NT2/D1 (cell line): Measurements from ENCODE around the gene OR12D2.
"Not testable (repeated sequence)": the region's sequence is repeated elsewhere in the genome, so short reads cannot be mapped to it uniquely, and the experiment has no call there.

Experiments
- DNase-seq: peaks from one replicate; pipeline ENCODE4 v3.0.0-alpha.2; 2011; ENCODE audit warnings: low read depth, low spot score
- H3K27me3 ChIP-seq: 2 replicates; pipeline ENCODE4 v1.6.0; 2011; ENCODE audit warnings: mild to moderate bottlenecking; ENCODE audit not compliant: insufficient read length, insufficient read depth
- H3K36me3 ChIP-seq: 2 replicates; pipeline ENCODE4 v1.6.1; 2011; ENCODE audit warnings: mild to moderate bottlenecking, low read length, mixed read lengths; ENCODE audit not compliant: insufficient read depth, insufficient read length
- H3K4me1 ChIP-seq: 2 replicates; pipeline ENCODE4 v1.5.1; 2011; ENCODE audit not compliant: insufficient read depth, insufficient read length
- H3K4me3 ChIP-seq: 2 replicates; pipeline ENCODE4 v1.5.1; 2011; ENCODE audit warnings: low read depth; ENCODE audit not compliant: insufficient read length
- H3K9ac ChIP-seq: 2 replicates; pipeline ENCODE4 v1.6.0; 2011; ENCODE audit warnings: low read depth; ENCODE audit not compliant: insufficient read length
- H3K9me3 ChIP-seq: 2 replicates; pipeline ENCODE4 v1.5.1; 2011; ENCODE audit warnings: mild to moderate bottlenecking, low read length; ENCODE audit not compliant: insufficient read depth
- SUZ12 ChIP-seq: IDR thresholded peaks from 2 replicates; pipeline ENCODE4 v1.6.1; 2011; ENCODE audit not compliant: insufficient read length, insufficient read depth; ENCODE audit errors: extremely low read depth
- YY1 ChIP-seq: IDR thresholded peaks from 2 replicates; pipeline ENCODE4 v1.6.1; 2011; ENCODE audit not compliant: insufficient read length, insufficient read depth
- ZNF274 ChIP-seq: IDR thresholded peaks from 2 replicates; pipeline ENCODE4 v1.6.1; 2011; ENCODE audit warnings: mild to moderate bottlenecking, low read depth, low read length

The OR12D2 gene, protein sequence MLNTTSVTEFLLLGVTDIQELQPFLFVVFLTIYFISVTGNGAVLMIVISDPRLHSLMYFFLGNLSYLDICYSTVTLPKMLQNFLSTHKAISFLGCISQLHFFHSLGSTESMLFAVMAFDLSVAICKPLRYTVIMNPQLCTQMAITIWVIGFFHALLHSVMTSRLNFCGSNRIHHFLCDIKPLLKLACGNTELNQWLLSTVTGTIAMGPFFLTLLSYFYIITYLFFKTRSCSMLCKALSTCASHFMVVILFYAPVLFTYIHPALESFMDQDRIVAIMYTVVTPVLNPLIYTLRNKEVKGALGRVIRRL

DNA sequence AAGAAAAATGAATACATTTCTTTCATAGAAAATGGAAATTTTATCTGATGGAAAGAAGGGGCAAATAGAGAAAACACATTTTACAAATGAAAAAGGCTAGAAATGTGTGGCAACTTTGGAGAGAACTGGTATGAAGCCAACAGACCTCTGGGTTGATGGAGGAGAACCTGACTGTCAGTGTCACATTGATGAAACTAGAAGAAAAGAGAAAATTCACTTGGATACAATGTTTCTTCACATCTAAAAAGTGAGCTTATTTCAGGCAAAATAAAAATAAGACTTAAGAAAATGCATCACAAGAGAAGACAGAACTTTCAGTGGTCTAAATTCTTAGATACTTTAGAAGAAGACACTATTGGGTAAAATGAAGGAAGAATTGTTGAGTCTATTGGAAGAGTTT is at the start of gene OR12D2:
Gene OR12D2, plus strand, starts transcription at position 301 of the 400 bp plus-strand sequence. CDS start 1,069 bp downstream, outside the sequence.
- DNase-seq = no peak
- Histone ChIP-seq H3K9me3 (no peaks in the 10 kb centered on the region), H3K4me3 (no peak within 1 kb of the TSS), H3K27me3 (no peaks in the 10 kb centered on the region), H3K4me1 (no peaks in the 10 kb centered on the region), H3K9ac (no peak within 1 kb of the TSS), H3K36me3 (no peaks in the 10 kb centered on the region)
- no peak for TF ChIP-seq YY1
- TF ChIP-seq SUZ12 = no peak
- TF ChIP-seq ZNF274 = no peak

DNA sequence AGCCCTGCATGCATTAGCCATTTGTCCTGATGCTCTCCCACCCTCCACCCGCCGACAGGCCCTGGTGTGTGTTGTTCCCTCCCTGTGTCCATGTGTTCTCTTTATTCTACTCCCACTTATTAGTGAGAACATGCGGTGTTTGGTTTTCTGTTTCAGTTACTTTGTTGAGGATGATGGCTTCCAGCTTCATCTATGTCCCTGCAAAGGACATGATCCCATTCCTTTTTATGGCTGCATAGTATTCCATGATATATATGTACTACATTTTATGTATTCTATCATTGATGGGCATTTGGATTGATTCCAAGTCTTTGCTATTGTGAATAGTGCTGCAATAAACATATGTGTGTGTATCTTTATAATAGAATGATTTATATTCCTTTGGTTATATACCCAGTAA is 46.1 kb upstream of the OR12D2 start:
- H3K9me3 ChIP-seq, DNase-seq, H3K9ac ChIP-seq, H3K4me1 ChIP-seq, H3K27me3 ChIP-seq, H3K4me3 ChIP-seq, H3K36me3 ChIP-seq: not testable (repeated sequence)

- no peaks in the 10 kb centered on the region for H3K9me3 ChIP-seq
Measured at GRCh38 chr6:29354980-29355379, 40.5 kb upstream of the OR12D2 start.

GRCh38 chr6:29355603-29356002 is 39.8 kb upstream of the OR12D2 start:
- Histone ChIP-seq H3K9ac (no peak overlapping the region), H3K4me1 (no peaks in the 10 kb centered on the region), H3K4me3 (no peak overlapping the region), H3K9me3 (no peaks in the 10 kb centered on the region), H3K36me3 (no peaks in the 10 kb centered on the region), H3K27me3 (no peaks in the 10 kb centered on the region)
- DNase-seq = no peak
- no peak for TF ChIP-seq YY1
- TF ChIP-seq ZNF274 = no peak
- no peak for TF ChIP-seq SUZ12

More at GRCh38 chr6:29354980-29355379, 40.5 kb upstream of the OR12D2 start:
- TF ChIP-seq SUZ12 = no peak
- no peak for TF ChIP-seq YY1
- no peak for TF ChIP-seq ZNF274
- no peaks in the 10 kb centered on the region for H3K36me3 ChIP-seq
- H3K4me3 ChIP-seq = no peak overlapping the region
- no peak for DNase-seq
- H3K27me3 ChIP-seq = no peaks in the 10 kb centered on the region
- H3K9ac ChIP-seq = no peak overlapping the region
- H3K4me1 ChIP-seq = no peaks in the 10 kb centered on the region

DNA sequence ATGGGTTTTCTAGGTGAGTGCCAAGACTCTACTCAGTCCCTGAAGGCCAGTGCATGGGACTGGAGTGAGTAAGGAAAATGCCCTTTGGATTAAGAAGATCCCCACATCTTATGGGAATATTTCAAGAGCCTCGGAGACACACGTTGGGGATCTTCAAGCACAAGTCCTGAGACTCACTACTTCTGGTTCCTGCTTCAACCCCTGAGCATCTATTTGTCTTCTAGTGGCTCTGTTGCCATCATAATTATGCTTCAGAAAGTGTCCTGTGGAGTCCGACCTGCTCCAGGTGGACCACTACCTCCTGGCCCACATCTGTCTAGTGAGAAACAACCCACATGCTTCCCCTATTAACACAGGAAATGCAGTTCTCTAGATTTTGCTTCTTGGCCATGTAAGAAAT is 26.7 kb upstream of the OR12D2 start, which contains the start of gene OR5V1:
Gene OR5V1, minus strand, starts transcription at position 101 of the 400 bp plus-strand sequence. CDS start 12,670 bp downstream, outside the sequence.
- Histone ChIP-seq H3K36me3 (no peaks in the 10 kb centered on the region), H3K27me3 (no peaks in the 10 kb centered on the region), H3K9ac (no peak within 1 kb of the TSS), H3K4me1 (no peaks in the 10 kb centered on the region), H3K9me3 (no peaks in the 10 kb centered on the region), H3K4me3 (no peak within 1 kb of the TSS)
- TF ChIP-seq YY1 = no peak
- TF ChIP-seq ZNF274 = no peak
- no peak for TF ChIP-seq SUZ12
- no peak for DNase-seq

DNA sequence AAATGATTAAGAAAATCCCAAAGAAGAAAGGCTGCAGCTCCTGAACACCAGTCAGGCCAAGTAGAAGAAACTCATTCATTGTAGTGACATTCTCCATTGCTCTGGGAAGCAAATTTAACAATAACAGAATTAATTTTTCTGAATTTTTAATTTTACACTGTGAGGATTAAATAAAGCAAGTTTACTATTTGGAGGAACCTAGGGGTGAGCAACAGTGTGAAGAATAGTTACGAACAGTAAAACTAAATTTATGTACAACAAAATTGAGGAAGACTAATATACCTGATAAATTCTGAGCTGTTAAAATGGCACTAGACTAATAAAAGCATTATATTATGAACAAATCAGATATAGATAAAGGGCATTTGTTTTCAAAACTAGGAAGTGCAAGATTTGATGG is 20.2 kb upstream of the OR12D2 start, which contains the start of gene OR12D3:
Gene OR12D3, minus strand, starts transcription at position 101 of the 400 bp plus-strand sequence. Its CDS starts 4 bp downstream, at position 97.
- Histone ChIP-seq H3K9ac (no peak within 1 kb of the TSS), H3K9me3 (no peaks in the 10 kb centered on the region), H3K4me3 (no peak within 1 kb of the TSS), H3K36me3 (no peaks in the 10 kb centered on the region), H3K27me3 (no peaks in the 10 kb centered on the region), H3K4me1 (no peaks in the 10 kb centered on the region)
- no peak for DNase-seq
- TF ChIP-seq SUZ12 = no peak
- TF ChIP-seq ZNF274 = no peak
- no peak for TF ChIP-seq YY1

- no peaks in the 10 kb centered on the region for H3K27me3 ChIP-seq
- TF ChIP-seq ZNF274 = no peak
- no peak for TF ChIP-seq SUZ12
- TF ChIP-seq YY1 = no peak
- H3K36me3 ChIP-seq = no peaks in the 10 kb centered on the region
- H3K4me3 ChIP-seq = no peak overlapping the region
- no peak overlapping the region for H3K9ac ChIP-seq
- no peaks in the 10 kb centered on the region for H3K9me3 ChIP-seq
- no peaks in the 10 kb centered on the region for H3K4me1 ChIP-seq
- no peak for DNase-seq
Measured at GRCh38 chr6:29376003-29376402, 19.4 kb upstream of the OR12D2 start.

GRCh38 chr6:29388533-29388932 is 6.9 kb upstream of the OR12D2 start:
- Histone ChIP-seq H3K36me3 (no peaks in the 10 kb centered on the region), H3K9me3 (no peaks in the 10 kb centered on the region), H3K27me3 (no peaks in the 10 kb centered on the region), H3K9ac (no peak overlapping the region), H3K4me3 (no peak overlapping the region), H3K4me1 (no peaks in the 10 kb centered on the region)
- no peak for TF ChIP-seq SUZ12
- TF ChIP-seq ZNF274 = no peak
- TF ChIP-seq YY1 = no peak
- no peak for DNase-seq
